ENCODE data around the gene EGF. TPM values are rescaled to one million over a fixed set of nuclear protein-coding genes. Genes with fewer than 3 reads are reported as not detected.

The EGF gene
- total RNA-seq, 1 donor from 2014 or later: under 0.01 TPM

DNA sequence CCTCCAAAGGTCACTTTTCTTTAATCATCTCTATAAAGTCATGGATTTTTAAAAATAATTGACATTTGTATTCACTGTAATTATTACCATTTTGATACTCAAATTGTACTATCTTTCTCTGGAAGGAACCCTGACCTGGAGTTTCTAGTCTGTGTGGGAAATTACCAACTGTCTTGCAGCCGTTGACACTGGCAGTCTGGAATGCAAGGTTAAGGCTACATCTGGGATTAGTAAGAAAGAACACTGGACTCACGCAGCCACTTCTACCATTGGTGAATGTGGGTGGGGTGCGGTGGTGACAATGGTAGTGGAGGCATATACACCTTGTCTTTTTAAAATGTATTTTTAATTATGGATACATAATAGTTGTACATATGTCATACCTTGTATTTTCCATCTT is 40.9 kb downstream of the EGF start:
- DNase-seq (ENCODE audit: low spot score in 2 of 2): no peak
- no peak for FAIRE-seq

DNA sequence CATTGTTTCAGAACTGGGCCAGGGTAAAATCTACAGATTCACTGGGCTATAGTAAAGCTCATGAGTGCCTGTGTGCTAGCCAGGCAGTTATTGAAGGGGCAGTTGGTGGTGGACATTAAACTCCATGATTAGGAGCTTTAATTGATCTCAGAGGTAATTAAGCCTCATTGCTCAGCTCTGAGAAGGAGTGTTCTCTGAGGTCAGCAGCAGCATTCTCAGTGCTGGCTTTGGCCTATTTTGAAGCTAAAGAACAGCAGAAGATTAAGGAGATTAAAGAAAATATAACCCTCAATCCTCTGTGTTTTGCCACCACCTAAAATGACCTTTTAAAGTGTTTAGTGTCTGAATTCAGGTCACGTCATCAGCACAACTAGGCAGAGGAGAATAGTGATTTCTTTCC is 42.5 kb downstream of the EGF start:
- FAIRE-seq (no peak), DNase-seq (ENCODE audit: low spot score in 2 of 2) (no peak)

DNA sequence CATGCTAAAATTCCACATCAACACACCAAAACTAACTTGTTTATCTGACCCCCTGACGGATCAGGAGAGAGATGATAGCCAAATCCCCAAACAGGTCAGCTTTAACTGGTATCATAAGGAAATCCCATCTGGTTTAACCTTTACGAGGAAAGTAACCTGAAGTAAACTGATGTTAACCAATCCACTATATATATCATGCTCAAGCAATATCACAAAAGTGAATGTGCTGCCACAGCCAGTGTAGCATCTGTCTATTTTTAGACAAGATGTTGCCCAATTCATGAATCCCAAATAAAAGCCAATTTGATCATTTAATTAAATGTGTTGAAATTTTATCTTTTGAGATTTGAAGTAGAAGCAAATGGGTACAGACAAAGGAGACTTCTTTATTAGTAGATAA is 44.5 kb downstream of the EGF start:
- DNase-seq (ENCODE audit: low spot score in 2 of 2) (no peak), FAIRE-seq (no peak)

DNA sequence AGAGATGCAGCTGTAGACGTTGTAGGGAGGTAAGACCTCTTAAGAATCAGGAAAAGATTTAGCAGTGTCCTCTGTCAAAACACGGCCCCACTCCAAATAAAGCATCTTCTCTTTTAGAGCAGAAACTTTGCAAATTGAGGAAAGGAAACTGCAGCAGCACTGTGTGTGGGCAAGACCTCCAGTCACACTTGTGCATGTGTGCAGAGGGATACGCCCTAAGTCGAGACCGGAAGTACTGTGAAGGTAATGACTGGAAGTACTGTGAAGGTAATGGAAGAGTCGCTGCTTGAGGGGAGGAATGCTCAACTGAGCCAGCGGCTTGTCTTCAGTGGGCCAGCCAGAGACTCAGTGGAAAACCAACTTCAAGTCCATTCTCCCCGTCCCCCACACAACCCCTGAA is 46.5 kb downstream of the EGF start:
- FAIRE-seq: no peak
- DNase-seq (ENCODE audit: low spot score in 2 of 2): no peak

DNA sequence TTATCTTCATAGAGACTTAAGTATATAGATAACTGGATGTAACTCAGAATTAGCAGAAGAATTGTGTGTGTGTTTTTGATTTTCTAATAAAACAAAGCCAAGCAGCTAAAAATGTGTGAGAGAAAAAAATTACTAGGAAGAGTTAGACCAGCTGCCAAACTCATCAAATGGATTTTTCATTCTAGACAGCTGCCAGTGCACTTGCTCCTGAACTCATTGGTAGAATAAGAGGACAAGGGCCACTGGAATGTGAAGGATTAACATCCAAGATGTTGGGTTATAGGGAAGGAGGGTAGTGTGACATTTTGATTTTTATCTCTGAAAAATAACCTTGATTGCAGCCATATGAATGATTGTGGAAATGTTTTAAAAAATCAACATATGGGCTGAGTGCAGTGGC is 49.7 kb downstream of the EGF start:
- no peak for FAIRE-seq
- DNase-seq (ENCODE audit: low spot score in 2 of 2): no peak

DNA sequence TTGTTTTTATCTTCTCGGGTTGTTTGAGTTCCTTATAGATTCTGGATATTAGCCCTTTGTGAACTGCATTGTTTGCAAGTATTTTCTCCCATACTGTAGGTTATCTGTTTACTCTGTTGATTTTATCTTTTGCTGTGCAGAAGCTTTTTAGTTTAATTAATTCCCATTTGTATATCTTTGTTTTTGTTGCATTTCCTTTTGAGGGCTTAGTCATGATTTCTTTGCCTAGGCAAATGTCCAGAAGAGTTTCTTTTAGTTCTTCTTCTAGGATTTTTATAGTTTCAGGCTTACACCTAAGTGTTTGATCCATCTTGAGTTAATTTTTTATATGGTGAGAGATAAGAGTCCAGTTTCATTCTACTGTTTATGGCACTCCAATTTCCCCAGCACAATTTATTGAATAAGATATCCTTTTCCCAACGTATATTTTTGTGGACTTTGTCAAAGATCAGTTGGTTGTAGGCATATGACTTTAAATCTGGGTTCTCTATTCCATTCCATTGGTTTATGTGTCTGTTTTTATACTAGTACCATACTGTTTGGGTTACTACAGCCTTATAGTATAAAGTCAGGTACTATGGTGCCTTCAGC is 54.3 kb downstream of the EGF start:
- FAIRE-seq: no peak
- DNase-seq (ENCODE audit: low spot score in 2 of 2): no peak

DNA sequence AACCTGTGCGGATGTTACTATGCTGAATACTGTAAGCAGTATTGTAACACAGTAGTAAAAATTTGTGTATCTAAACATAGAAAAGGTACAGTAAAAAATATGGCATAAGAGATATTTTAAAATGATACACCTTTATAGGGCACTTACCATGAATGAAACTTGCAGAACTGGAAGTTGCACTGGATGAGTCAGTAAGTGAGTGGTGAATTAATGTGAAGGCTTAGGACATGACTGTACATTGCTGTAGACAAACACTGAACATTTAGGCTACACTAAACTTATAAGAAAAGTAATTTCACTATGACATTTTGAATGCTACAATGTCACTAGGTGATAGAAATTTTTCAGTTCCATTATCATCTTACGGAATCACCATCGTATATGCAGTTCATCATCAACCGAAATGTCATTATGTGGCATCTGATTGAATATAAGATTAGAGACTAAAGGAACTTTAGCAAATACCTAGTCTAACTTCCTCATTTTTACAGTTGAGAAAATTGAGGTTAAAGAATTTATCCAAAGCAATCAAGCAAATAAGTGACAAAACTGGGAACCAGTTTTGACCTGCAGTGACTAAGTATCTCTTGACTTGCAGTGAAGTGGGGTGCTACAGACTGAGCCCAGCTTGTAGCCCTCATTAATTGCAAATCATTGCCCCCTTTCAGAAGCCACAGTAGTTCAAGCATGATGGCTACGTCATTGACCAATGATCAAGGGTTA is 55.3 kb downstream of the EGF start:
- FAIRE-seq: no peak

DNA sequence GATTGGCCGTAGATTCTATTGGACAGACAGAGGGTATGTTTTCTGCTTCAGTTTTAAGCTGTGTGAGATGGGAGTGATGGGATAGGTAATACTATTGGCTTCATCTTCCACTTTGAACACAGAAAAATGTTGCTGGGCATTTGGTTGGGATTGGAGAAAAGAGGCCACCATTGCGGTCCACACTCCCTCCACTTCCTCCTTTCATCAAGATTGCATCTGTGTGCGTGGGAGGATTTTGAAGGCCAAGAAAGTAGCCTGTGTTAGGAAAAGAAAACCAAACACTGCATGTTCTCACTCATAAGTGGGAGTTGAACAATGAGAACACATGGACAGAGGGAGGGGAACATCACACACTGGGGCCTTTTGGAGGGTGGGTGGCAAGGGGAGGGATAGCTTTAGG is 56.4 kb downstream of the EGF start:
- no peak for FAIRE-seq

More for the DNA sequence above, 55.3 kb downstream of the EGF start:
- DNase-seq (ENCODE audit: low spot score in 2 of 2): no peak

DNA sequence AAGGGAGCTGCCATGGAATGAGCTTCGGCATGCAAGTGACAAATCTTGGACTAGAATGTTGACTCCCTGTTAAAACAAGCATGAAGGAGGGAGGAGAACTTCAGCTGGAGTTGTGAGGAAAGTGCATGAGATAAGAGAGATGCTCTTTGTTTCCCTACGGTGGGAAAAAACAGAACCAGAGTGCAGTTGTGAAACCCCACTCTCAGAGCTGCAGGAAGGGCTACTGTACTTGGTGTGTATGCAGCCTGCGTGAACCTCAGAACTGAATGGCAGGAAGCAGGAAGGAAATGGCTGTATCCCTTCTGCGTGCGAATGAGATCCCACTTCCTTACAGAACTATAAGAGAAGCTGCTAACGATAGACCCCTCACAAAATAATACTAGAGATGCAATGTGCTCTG is 57.2 kb downstream of the EGF start:
- DNase-seq (ENCODE audit: low spot score in 2 of 2): no peak
- FAIRE-seq: no peak

More for the DNA sequence above, 56.4 kb downstream of the EGF start:
- DNase-seq (ENCODE audit: low spot score in 2 of 2): no peak

DNA sequence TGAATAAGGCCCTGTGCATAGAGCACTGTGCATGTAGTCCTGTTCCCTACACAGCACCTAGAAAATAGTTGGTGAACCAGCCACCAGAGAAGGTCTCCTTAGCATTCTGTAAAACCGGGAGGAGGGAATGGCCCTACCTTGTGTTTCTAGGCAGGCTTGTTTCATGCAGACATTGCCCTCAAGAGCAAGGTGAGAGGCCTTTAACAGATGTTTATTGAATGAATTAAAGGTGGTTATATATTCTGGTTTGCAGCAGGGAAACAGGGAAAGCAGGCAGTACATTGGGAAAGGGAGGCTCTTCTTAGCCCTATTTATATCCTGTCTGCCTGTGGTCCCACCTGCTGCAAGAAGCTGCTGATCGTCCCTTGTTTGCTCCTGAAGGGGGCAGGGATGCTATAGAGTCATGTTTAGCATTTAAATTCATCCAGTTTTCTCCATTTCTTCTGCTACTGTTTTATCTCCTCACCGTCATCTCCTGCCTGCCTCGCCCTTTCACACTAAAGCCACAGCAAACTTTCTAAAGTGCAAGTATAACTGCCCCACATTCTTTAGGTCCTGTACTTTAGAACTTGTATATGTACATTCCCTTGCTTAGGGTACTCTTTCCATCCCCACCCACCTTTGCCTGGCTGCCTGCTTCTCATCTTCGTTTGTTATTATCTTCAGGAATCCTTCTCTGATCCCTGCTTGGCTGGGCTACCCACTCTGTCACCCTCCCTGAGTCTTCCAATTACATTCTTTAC is 60.3 kb downstream of the EGF start:
- FAIRE-seq (no peak), DNase-seq (ENCODE audit: low spot score in 2 of 2) (no peak)

DNA sequence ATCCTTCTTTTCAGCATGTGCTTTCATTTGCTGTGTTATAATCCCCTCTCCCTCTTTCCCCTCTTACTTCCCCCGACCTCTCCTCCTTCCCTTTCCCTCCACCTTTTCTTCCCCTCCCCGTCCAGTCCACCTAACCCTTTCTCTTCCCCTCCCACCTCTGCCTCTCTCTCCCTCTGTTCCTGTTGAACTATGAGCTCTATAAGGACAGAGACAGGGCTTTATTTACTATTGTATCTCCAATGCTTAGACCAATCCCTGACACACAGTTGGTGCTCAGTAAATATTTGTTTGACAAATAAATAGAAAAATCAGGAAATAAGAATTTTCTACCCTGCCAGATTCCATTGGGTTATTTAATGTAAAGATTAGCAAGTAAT is 60.8 kb downstream of the EGF start:
- FAIRE-seq (no peak), DNase-seq (ENCODE audit: low spot score in 2 of 2) (no peak)

DNA sequence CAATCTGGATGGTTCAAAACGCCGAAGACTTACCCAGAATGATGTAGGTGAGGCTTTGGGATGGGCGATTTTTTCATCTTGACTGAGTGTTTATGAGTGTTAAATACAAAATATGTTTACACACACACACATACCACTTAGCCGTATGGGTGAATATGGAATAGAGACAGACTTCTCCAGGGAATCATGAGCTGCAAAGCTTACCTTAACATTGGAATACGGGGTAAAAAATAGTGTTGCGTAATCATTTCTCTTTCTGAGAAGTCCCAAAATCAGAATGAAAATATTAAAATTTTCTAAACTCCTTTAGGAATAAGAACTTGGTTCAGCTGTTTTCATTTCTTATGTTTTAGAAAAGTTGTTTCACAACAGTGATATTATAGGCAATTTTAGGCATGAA is 63.5 kb downstream of the EGF start:
- DNase-seq (ENCODE audit: low spot score in 2 of 2): no peak
- FAIRE-seq: no peak

DNA sequence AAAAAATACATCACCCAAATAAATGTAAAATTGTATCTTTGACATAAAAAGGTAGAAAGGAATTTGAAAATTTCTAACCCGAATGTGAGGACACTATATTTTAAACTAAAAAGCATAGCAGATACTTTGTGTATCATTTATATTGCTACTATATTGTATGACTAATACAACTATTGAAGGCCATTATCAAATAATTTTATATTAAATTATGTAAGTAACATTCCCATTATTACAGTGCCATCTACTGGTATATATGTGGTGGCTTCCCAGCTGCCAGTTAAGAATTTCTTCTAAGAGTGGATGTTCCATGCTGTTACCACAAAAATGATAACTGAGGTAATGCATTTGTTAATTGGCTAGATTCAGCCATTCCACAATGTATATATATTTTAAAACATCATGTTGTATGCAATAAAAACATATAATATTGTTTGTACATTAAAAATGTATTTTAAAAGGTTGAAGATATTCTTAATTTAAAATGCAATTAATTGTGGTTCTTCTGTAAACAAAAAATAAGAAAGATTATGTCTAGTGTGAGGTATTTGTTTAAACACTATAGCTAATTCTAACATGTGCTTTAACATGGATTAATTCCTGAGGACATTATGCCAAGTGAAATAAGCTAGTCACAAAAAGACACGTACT is 65.3 kb downstream of the EGF start:
- FAIRE-seq (peak; percentile 93), DNase-seq (ENCODE audit: low spot score in 2 of 2) (no peak)

DNA sequence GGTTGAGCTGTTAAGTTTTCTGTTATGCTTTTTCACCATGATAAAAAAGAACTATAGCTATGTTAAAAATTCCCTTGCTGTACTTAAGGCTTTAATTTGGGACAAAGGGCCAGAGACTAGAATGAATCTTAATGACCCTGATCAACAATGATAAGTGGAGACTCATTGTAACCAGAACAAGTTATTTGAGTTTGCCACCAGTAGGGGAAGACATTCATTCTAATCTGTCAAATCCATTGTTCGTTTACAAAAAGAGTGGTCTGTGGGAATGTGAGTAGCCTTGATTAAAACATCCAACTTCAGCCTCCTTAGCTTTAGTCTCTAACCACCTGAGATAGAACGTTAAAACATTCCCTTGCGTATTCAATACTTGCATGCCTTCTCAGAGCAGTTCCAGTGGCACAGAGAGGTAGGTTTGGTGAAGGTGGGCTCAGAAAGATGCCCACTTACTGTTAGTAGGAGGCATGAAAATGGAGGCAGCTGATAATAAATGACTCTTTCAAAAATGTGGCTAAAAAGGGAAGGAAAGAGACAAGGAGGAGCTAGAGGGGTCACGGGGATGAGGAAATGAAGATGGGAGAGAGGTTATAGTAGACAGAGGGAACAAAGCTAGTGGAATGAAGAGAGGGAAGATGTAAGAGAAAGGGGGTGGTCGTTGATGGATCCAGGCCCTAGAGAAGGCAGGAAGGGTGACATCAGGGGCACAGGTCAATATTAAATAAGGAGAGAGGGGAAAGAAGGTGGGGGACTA is 66.2 kb downstream of the EGF start:
- FAIRE-seq (no peak), DNase-seq (ENCODE audit: low spot score in 2 of 2) (no peak)

DNA sequence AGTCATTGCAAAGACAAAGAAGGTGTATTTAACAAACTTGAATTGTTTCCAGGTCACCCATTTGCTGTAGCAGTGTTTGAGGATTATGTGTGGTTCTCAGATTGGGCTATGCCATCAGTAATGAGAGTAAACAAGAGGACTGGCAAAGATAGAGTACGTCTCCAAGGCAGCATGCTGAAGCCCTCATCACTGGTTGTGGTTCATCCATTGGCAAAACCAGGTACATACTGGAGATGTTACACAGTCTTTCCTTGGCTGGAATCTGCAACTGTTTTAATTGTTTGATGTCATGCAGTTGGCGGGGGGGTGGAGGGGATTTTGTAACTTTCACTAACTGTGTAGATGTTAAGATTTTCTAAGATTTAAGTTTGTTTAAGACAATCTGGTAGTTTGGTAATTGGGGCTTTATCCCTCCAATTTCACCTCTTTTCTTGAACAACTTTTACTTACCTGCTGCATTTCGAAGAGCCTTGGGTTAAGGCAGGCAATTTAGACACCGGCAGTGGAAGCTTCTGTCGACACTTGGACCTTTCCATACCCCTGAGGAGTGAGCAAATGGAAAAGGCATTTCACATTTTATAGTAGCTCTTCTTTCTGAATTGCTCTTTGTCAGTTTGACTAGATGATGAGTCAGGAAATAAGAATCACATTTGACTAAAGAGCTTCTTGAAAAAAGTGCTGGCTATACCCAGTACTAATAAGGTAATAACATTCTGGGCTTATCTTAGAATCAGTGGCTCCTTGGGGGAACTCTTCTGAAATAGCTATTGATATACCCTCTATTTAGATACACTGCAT is 67.4 kb downstream of the EGF start:
- no peak for FAIRE-seq
- no peak for DNase-seq (ENCODE audit: low spot score in 2 of 2)

DNA sequence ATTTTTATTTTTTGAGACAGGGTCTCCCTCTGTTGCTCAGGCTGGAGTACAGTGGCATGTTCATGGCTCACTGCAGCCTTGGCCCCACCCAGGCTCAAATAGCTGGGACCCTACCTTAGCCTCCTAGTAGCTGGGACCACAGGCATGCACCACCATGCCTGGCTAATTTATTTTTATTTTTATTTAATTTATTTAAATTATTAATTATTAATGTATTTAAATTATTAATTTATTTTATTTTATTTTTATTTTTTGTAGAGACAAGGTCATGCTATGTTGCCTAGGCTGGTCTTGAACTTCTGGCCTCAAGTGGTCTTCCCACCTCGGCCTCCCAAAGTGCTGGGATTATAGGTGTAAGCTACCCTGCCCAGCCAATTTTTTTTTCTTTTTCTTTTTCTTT is 69.3 kb downstream of the EGF start:
- FAIRE-seq (no peak), DNase-seq (ENCODE audit: low spot score in 2 of 2) (no peak)

DNA sequence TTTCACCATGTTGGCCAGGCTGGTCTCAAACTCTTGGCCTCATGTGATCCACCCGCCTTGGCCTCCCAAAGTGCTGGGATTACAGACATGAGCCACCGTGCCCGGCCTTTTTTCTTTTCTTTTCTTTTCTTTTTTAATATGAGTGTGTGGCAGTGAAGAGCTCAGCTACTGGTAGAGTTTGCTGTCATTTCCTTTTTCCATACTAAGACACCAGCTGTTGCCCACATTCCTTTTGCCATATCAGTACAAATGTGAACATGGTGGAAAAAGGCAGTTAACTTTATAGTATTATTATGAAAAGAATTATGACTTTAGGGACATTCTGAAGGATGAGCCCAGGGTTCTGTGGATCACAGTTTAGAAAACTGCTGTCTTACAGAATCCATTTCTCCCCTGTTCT is 69.8 kb downstream of the EGF start:
- FAIRE-seq: no peak
- no peak for DNase-seq (ENCODE audit: low spot score in 2 of 2)

DNA sequence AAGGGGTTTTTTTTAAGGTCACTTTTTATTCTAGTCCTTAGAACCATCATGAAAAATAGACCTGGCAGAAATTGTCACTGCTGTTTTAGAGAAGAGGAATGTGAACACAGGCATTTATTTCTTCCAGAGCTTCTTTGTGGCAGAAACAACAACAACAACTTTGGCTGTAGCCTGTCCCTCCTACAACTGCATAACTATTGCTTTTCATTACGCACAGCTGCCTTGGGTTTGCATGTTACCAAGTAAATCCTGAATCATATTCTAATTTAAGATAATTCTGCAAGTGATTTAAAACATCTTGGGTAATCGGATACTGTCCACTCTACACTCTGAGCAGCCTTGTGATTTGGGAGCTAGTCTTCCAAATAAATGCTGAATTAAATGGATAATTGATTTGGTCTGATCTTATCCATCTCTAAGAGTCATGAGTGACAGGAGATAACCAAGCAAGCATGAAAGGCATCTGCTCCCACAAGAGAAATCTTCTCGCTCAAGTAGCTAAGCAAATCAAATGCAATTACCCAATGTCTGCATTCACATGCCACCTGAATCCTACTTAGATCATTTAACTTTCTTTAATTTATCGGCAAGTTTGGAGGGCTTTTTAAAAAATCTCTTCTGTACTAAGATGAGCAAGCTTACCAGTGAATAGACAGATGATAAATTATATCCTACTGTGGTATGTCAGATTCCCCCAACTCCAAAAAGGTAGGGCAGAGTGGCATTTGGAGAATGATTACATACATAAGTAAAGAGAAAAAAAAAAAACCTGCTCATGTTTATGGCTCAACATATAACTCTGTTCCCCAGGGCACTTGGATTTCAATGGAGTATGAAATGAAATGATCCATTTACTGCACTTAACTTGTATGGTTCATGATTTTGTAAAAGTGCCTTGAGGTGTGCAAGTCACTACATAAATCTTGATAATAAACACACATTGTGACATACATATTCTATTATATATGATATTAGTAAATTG is 73.6 kb downstream of the EGF start:
- no peak for FAIRE-seq
- no peak for DNase-seq (ENCODE audit: low spot score in 2 of 2)

DNA sequence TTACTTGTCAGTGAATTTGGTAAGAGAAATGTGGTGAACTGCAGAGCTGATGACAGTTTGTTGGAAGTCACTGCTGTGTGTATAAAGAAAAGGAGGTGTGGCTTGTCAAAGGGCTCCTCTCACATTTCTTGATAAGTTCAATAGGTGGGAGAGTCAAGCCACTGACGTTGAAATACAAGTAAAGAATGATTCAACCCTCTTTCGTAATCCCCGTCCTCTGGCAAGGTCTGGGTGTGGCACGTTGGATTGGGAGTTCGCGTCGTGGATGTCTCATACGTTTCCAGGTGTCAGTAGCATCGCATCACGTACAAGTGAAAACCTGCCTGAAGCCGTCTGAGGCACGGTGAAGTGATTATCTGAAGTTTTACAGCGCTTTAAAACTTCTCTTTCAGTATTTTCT is 76.4 kb downstream of the EGF start:
- DNase-seq (ENCODE audit: low spot score in 2 of 2): no peak
- FAIRE-seq: no peak

Measured in frontal cortex (tissue), 4 donors.